Fibroblast of lung (primary cell): ENCODE measurements around the gene SLC2A14. TPM values are rescaled to one million over a fixed set of nuclear protein-coding genes. Genes with fewer than 3 reads are reported as not detected.
"Not testable (repeated sequence)": the region's sequence is repeated elsewhere in the genome, so short reads cannot be mapped to it uniquely, and the experiment has no call there.

Experiments
- DNase-seq, 2 donors: peaks; one replicate each; pipeline versions ENCODE4 v3.0.0 to v3.0.0-alpha.2; 2010; ENCODE audit warnings: low read depth in 2 of 2
- H2AFZ ChIP-seq: 2 replicates; pipeline ENCODE4 v1.5.1; 2012; ENCODE audit warnings: low read length, control low read depth, inconsistent platforms
- H3K27ac ChIP-seq: 2 replicates; pipeline ENCODE4 v1.5.1; 2011; ENCODE audit warnings: low read length, control low read depth; ENCODE audit not compliant: insufficient read depth
- H3K27me3 ChIP-seq: 2 replicates; pipeline ENCODE4 v1.5.1; 2011; ENCODE audit warnings: mild to moderate bottlenecking, low read length; ENCODE audit not compliant: control insufficient read depth, insufficient read depth
- H3K36me3 ChIP-seq: 2 replicates; pipeline ENCODE4 v1.5.1; 2011; ENCODE audit warnings: low read length; ENCODE audit not compliant: control insufficient read depth, insufficient read depth
- H3K4me1 ChIP-seq: 2 replicates; pipeline ENCODE4 v1.5.1; 2011; ENCODE audit warnings: low read length; ENCODE audit not compliant: control insufficient read depth, insufficient read depth; ENCODE audit errors: extremely low read depth
- H3K4me2 ChIP-seq: 2 replicates; pipeline ENCODE4 v1.5.1; 2011; ENCODE audit warnings: low read length, control low read depth; ENCODE audit not compliant: insufficient read depth; ENCODE audit errors: extremely low read depth
- H3K4me3 ChIP-seq, 4 experiments: fragments of 200-600 bp in 1 of 4; sonication (generic) in 1 of 4; replicated peaks in 1 of 4; 2 replicates each; pipeline ENCODE4 v1.5.1; 2011 to 2016; ENCODE audit warnings: low read length in 4 of 4, low read depth in 3 of 4, mild to moderate bottlenecking in 3 of 4, control low read depth in 2 of 4, inconsistent platforms in 1 of 4, mixed read lengths in 1 of 4; ENCODE audit not compliant: insufficient read depth in 1 of 4; ENCODE audit errors: control extremely low read depth in 1 of 4
- H3K79me2 ChIP-seq: 2 replicates; pipeline ENCODE4 v1.5.1; 2012; ENCODE audit warnings: mild to moderate bottlenecking, low read length, inconsistent platforms; ENCODE audit not compliant: control insufficient read depth, insufficient read depth
- H3K9ac ChIP-seq: 2 replicates; pipeline ENCODE4 v1.5.1; 2011; ENCODE audit warnings: mild to moderate bottlenecking, low read length, control low read depth; ENCODE audit not compliant: insufficient read depth
- H3K9me3 ChIP-seq: 2 replicates; pipeline ENCODE4 v1.5.1; 2012; ENCODE audit warnings: low read depth, low read length; ENCODE audit not compliant: control insufficient read depth, insufficient read depth
- H4K20me1 ChIP-seq: 2 replicates; pipeline ENCODE4 v1.5.1; 2011; ENCODE audit warnings: low read length; ENCODE audit not compliant: control insufficient read depth, insufficient read depth; ENCODE audit errors: extremely low read depth
- EZH2 ChIP-seq: IDR thresholded peaks from 2 replicates; pipeline ENCODE4 v1.5.1; 2012; ENCODE audit warnings: low read length, control low read depth, mild to moderate bottlenecking; ENCODE audit errors: missing control alignments
- polyA plus RNA-seq, 2 donors: library from polyadenylated mRNA; depleted of rRNA in 1 of 2; stranded (reverse) in 1 of 2; unstranded in 1 of 2; fragments of >200 nt; gene quantifications; 2 replicates each; pipeline ENCODE4 v1.2.1, GENCODE V29; 2011 to 2012; ENCODE audit warnings: missing spikeins in 1 of 2
- total RNA-seq: library from RNA; depleted of rRNA; stranded (reverse); fragments of >200 nt; gene quantifications from 2 replicates; pipeline ENCODE4 v1.2.1, GENCODE V29; 2014
- TF ChIP-seq, protein P1 (sequence below), 2 donors: IDR thresholded peaks in 1 of 2; conservative IDR thresholded peaks in 1 of 2; 1 replicate in 1 of 2; 2 replicates in 1 of 2; pipeline ENCODE4 v1.5.1; 2011 to 2012; ENCODE audit warnings: low read length in 2 of 2, control low read depth in 1 of 2, inconsistent platforms in 1 of 2, low read depth in 1 of 2, mild to moderate bottlenecking in 1 of 2

The SLC2A14 gene
- total and polyA plus RNA-seq, 2 donors (not counting 1 experiment from before 2014, with no cell fraction given): 0.07 to 0.17 TPM

DNA sequence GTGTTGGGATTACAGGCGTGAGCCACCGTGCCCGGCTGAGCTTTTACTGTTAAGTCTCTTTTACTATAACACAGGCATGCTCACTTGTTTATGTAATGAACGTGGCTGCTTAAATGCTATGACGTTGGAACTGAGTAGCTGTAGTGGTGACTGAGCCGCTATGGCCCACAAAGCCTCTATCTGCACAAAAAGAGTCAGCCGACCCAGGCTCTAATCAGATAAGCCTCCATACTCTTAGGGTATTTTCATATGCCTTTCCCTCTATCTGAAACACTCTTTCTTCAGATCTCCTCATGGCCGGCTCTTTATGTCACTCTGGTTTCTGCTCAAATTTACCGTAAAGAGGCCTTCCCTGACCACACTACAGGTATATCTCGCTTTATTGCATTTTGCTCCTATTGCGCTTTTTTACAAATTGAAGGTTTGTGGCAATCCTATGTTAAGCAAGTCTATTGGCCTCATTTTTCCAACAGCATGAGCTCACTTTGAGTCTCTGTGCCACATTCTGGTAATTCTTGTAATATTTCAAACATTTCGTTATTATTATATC lies 8.0 kb downstream of the SLC2A14 start:
- H3K9me3 ChIP-seq: no peaks in the 10 kb centered on the region
- no peak overlapping the region for H2AFZ ChIP-seq
- DNase-seq: no peak
- H3K9ac ChIP-seq: no peak overlapping the region
- no peak overlapping the region for H3K4me3 ChIP-seq
- no peaks in the 10 kb centered on the region for H3K79me2 ChIP-seq
- H3K4me1 ChIP-seq: peaks cover 3% of the 10 kb centered on the region
- no peaks in the 10 kb centered on the region for H3K27me3 ChIP-seq
- TF ChIP-seq, protein P1, sequence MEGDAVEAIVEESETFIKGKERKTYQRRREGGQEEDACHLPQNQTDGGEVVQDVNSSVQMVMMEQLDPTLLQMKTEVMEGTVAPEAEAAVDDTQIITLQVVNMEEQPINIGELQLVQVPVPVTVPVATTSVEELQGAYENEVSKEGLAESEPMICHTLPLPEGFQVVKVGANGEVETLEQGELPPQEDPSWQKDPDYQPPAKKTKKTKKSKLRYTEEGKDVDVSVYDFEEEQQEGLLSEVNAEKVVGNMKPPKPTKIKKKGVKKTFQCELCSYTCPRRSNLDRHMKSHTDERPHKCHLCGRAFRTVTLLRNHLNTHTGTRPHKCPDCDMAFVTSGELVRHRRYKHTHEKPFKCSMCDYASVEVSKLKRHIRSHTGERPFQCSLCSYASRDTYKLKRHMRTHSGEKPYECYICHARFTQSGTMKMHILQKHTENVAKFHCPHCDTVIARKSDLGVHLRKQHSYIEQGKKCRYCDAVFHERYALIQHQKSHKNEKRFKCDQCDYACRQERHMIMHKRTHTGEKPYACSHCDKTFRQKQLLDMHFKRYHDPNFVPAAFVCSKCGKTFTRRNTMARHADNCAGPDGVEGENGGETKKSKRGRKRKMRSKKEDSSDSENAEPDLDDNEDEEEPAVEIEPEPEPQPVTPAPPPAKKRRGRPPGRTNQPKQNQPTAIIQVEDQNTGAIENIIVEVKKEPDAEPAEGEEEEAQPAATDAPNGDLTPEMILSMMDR (conservative IDR thresholded peaks at IDR 0.05 in 1 of 2, IDR thresholded peaks at IDR 0.05 in 1 of 2; ENCODE audit: low read depth in 1 of 2, low read length in 2 of 2): no peak
- no peak for TF ChIP-seq EZH2
- H3K4me2 ChIP-seq: no peak overlapping the region
- H4K20me1 ChIP-seq: no peaks in the 10 kb centered on the region
- no peak overlapping the region for H3K27ac ChIP-seq
- H3K36me3 ChIP-seq: no peaks in the 10 kb centered on the region

DNA sequence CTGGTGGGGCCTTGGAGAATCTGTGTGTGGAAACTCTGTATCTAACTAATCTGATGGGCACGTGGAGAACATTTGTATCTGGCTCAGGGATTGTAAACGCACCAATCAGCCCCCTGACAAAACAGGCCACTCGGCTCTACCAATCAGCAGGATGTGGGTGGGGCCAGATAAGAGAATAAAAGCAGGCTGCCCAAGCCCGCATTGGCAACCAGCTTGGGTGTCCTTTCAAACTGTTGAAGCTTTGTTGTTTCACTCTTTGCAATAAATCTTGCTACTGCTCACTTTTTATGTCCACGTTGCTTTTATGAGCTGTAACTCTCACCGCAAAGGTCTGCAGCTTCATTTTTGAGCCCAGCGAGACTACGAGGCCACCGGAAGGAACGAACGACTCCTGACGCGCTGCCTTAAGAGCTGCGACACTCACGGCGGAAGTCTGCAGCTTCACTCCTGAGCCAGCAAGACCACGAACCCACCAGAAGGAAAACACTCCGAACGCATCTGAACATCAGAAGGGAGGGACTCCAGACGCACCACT lies 9.8 kb downstream of the SLC2A14 start:
- not testable (repeated sequence) for H3K36me3 ChIP-seq, H3K4me3 ChIP-seq, H3K9me3 ChIP-seq, H2AFZ ChIP-seq, H3K27ac ChIP-seq, DNase-seq, H3K4me1 ChIP-seq, H4K20me1 ChIP-seq, H3K79me2 ChIP-seq, H3K9ac ChIP-seq, H3K4me2 ChIP-seq, H3K27me3 ChIP-seq

DNA sequence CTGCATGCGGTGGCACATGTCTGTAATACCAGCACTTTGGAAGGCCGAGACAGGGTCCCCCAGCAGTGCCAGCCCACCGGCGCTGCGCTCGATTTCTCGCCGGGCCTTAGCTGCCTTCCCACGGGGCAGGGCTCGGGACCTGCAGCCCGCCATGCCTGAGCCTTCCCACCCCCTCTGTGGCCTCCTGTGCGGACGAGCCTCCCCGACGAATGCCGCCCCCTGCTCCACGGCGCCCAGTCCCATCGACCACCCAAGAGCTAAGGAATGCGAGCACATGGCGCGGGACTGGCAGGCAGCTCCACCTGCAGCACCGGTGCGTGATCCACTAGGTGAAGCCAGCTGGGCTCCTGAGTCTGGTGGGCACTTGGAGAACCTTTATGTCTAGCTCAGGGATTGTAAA lies 10.4 kb downstream of the SLC2A14 start:
- H3K27me3 ChIP-seq, H3K4me2 ChIP-seq, H3K79me2 ChIP-seq, H3K36me3 ChIP-seq, DNase-seq, H3K27ac ChIP-seq, H2AFZ ChIP-seq, H3K4me1 ChIP-seq, H3K4me3 ChIP-seq, H3K9me3 ChIP-seq, H3K9ac ChIP-seq, H4K20me1 ChIP-seq: not testable (repeated sequence)

DNA sequence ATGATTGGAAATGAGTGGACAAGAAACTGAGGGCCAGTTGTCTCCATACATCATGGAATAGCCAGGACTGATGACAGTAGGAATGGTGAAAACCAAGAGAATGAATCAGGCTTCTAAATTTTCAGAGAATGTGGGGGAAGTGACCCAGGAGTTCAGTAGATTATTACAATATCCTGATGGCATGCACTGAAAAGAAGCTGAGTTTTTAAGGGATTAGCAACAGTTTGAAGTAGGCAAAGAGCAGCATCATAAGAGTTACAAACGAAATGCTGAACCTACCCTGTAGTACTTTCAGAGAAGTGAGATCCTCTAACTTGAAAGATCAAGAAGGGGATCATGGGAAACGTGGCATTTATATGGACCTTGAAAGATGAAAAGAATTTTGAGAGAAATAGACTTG lies 13.2 kb downstream of the SLC2A14 start:
- no peak overlapping the region for H2AFZ ChIP-seq
- DNase-seq: peak in 1 of 2 donors; percentile 91
- no peak for TF ChIP-seq EZH2
- H3K4me2 ChIP-seq: peak overlapping the region; percentile 49
- H3K9me3 ChIP-seq: no peaks in the 10 kb centered on the region
- H3K79me2 ChIP-seq: no peaks in the 10 kb centered on the region
- H3K27ac ChIP-seq: peak overlapping the region; percentile 80
- no peaks in the 10 kb centered on the region for H3K27me3 ChIP-seq
- H3K9ac ChIP-seq: no peak overlapping the region
- no peaks in the 10 kb centered on the region for H4K20me1 ChIP-seq
- no peak overlapping the region for H3K4me3 ChIP-seq
- peaks cover 5% of the 10 kb centered on the region for H3K4me1 ChIP-seq
- no peaks in the 10 kb centered on the region for H3K36me3 ChIP-seq
